ENCODE results near the gene DTHD1.

GRCh38 chr4:36301127-36301526 lies 19.7 kb downstream of the DTHD1 start:
- TF ChIP-seq BRCA1 (IDR thresholded peaks at IDR 0.05; ENCODE audit: low read depth, low read length), result no peak
- no peak for TF ChIP-seq CTCF (IDR thresholded peaks at IDR 0.05 in 2 of 3, conservative IDR thresholded peaks at IDR 0.05 in 1 of 3; ENCODE audit: control insufficient read depth in 2 of 3, extremely low read depth in 1 of 3, insufficient read depth in 1 of 3, low read depth in 3 of 3, low read length in 3 of 3)
- TF ChIP-seq MYC (IDR thresholded peaks at IDR 0.05; ENCODE audit: insufficient read depth, insufficient read length, insufficient replicate concordance, low read length, severe bottlenecking), result no peak
- TF ChIP-seq POLR2A (IDR thresholded peaks at IDR 0.05; ENCODE audit: low read depth, low read length), result no peak
- no peak for TF ChIP-seq RELA (IDR thresholded peaks at IDR 0.05; ENCODE audit: borderline replicate concordance, partially characterized antibody)
- no peak for TF ChIP-seq HSF1 (IDR thresholded peaks at IDR 0.05; ENCODE audit: low read depth, low read length)
